PFSK-1 (cell line): ENCODE data around the gene CADM4.

Experiments
- FOXP2 ChIP-seq: optimal IDR thresholded peaks from 2 replicates; pipeline ENCODE3; 2011; ENCODE audit warnings: borderline replicate concordance, control low read depth, inconsistent platforms; ENCODE audit not compliant: insufficient read depth; ENCODE audit errors: extremely low read length, extremely low read depth
- POLR2AphosphoS5 ChIP-seq: IDR thresholded peaks from 2 replicates; pipeline ENCODE4 v1.6.1; 2012; ENCODE audit warnings: low read depth, mild to moderate bottlenecking, control low read depth, low read length, moderate library complexity
- SIN3A ChIP-seq: IDR thresholded peaks from 2 replicates; pipeline ENCODE4 v1.6.1; 2012; ENCODE audit warnings: mild to moderate bottlenecking, low read length, moderate library complexity, borderline replicate concordance; ENCODE audit not compliant: insufficient read depth
- TAF1 ChIP-seq: IDR thresholded peaks from 2 replicates; pipeline ENCODE4 v1.6.1; 2012; ENCODE audit warnings: low read length, control low read depth, borderline replicate concordance; ENCODE audit not compliant: insufficient read depth
- TF ChIP-seq, protein P1 (sequence below), 2 experiments: IDR thresholded peaks; 2 replicates each; pipeline versions ENCODE4 v1.6.1 to v1.8.0; 2011 to 2012; ENCODE audit warnings: low read depth in 2 of 2, low read length in 2 of 2, control low read depth in 1 of 2, inconsistent platforms in 1 of 2, mild to moderate bottlenecking in 1 of 2, moderate library complexity in 1 of 2; ENCODE audit not compliant: insufficient read depth in 1 of 2

Gene CADM4

DNA sequence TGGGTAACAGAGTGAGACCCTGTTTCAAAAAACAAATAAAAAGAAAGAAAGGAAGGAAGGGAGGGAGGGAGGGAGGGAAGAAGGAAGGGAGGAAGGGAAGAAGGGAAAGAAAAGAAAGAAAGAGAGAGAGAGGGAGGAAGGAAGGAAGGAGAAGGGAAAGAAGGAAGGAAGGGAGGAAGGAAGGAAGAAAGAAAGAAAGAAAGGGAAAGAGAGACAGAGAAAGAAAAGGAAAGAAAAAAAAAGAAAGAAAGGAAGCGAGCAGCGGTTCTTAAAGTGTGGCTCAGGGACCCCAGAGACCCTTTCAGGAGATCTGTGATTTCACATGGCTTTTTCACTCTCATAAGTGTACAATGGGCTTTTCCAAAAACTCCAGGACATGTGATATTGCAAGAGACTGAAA is 9.9 kb upstream of the CADM4 start:
- TF ChIP-seq TAF1 (no peak), FOXP2 (no peak), SIN3A (no peak)
- TF ChIP-seq, protein P1, sequence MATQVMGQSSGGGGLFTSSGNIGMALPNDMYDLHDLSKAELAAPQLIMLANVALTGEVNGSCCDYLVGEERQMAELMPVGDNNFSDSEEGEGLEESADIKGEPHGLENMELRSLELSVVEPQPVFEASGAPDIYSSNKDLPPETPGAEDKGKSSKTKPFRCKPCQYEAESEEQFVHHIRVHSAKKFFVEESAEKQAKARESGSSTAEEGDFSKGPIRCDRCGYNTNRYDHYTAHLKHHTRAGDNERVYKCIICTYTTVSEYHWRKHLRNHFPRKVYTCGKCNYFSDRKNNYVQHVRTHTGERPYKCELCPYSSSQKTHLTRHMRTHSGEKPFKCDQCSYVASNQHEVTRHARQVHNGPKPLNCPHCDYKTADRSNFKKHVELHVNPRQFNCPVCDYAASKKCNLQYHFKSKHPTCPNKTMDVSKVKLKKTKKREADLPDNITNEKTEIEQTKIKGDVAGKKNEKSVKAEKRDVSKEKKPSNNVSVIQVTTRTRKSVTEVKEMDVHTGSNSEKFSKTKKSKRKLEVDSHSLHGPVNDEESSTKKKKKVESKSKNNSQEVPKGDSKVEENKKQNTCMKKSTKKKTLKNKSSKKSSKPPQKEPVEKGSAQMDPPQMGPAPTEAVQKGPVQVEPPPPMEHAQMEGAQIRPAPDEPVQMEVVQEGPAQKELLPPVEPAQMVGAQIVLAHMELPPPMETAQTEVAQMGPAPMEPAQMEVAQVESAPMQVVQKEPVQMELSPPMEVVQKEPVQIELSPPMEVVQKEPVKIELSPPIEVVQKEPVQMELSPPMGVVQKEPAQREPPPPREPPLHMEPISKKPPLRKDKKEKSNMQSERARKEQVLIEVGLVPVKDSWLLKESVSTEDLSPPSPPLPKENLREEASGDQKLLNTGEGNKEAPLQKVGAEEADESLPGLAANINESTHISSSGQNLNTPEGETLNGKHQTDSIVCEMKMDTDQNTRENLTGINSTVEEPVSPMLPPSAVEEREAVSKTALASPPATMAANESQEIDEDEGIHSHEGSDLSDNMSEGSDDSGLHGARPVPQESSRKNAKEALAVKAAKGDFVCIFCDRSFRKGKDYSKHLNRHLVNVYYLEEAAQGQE (IDR thresholded peaks at IDR 0.05; ENCODE audit: insufficient read depth in 1 of 2, low read depth in 2 of 2, low read length in 2 of 2): no peak

DNA sequence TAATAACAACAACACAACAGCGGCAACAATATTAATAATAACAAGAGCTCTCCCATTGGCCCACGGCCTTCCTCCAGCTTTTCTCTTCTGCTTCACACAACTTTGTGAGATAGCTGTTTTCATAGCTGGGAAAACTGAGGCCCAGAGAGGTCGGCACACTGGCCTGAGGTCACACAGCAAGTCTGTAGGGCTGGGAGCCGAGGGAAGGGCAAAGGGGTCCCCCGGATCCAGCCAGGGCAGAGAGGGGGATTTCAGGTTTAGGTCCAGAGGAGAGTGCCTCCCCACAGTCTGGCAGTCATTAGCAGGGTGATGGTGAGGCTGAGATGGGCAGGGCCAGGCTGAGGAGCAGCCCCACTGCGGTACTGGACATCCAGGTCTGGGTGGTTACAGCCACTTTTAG is 9.0 kb upstream of the CADM4 start:
- TF ChIP-seq POLR2AphosphoS5: no peak
- TF ChIP-seq SIN3A: no peak
- TF ChIP-seq TAF1: no peak
- TF ChIP-seq, protein P1 (IDR thresholded peaks at IDR 0.05; ENCODE audit: insufficient read depth in 1 of 2, low read depth in 2 of 2, low read length in 2 of 2): no peak
- no peak for TF ChIP-seq FOXP2

DNA sequence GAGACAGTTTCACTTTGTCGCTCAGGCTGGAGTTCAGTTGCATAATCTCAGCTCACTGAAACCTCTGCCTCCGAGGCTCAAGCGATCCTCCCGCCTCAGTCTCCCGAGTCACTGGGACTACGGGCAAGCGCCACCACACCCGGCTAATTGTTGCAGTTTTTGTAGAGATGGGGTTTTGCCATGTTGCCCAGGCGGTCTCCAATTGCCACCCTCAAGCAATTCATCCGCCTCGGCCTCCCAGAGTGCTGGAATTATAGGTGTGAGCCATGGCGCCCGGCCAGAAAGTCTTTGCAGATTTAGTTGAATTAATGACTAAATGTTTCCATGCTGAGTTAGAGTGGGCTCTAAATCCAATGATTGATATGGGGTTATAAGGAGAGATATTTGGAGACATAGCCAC is 4.5 kb upstream of the CADM4 start:
- TF ChIP-seq POLR2AphosphoS5 (no peak), TAF1 (no peak), SIN3A (no peak), FOXP2 (no peak)
- TF ChIP-seq, protein P1 (IDR thresholded peaks at IDR 0.05; ENCODE audit: insufficient read depth in 1 of 2, low read depth in 2 of 2, low read length in 2 of 2): no peak

DNA sequence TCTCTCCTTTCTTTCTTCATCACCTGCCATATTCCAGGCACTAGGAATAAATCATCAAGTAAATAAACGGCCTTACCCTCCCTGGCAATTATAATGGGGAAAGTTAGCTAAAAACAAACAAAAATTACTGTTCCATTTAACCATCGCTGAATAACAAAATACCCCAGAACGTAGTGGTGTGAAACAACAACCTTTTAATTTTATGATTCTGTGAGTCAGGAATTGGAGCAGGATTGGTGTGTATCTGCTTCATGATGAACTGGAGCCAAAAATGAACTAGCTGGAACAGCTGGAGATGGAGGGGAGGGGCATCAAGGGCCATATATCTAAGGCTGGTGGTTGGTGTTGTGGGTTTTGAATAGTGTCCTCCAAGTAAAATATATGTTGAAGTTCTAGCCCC is 3.7 kb upstream of the CADM4 start:
- TF ChIP-seq TAF1: no peak
- no peak for TF ChIP-seq FOXP2
- TF ChIP-seq, protein P1 (IDR thresholded peaks at IDR 0.05; ENCODE audit: insufficient read depth in 1 of 2, low read depth in 2 of 2, low read length in 2 of 2): no peak
- TF ChIP-seq POLR2AphosphoS5: no peak
- TF ChIP-seq SIN3A: no peak

DNA sequence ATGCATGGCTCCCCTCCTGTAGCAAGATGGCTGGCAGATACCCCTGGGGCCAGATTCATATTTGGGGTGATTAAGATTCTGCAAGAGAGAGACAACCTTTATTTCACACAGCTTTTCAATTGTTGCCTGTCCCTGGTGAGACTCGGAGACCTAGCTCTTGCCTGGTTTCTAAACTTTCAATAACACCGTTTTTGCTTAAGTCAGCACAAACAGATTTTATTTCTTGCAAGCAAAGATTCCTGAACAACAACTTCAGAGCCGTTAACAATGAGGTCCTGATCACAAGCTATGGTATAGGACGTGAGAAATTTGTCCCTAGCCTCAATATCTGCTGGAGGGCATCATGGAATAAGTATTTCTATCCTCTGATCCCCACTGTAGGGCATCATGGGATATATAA is 2.9 kb upstream of the CADM4 start:
- TF ChIP-seq, protein P1 (IDR thresholded peaks at IDR 0.05; ENCODE audit: insufficient read depth in 1 of 2, low read depth in 2 of 2, low read length in 2 of 2): no peak
- TF ChIP-seq TAF1 (no peak), POLR2AphosphoS5 (no peak), FOXP2 (no peak), SIN3A (no peak)
